ENCODE results near the gene MAG.

Gene MAG

DNA sequence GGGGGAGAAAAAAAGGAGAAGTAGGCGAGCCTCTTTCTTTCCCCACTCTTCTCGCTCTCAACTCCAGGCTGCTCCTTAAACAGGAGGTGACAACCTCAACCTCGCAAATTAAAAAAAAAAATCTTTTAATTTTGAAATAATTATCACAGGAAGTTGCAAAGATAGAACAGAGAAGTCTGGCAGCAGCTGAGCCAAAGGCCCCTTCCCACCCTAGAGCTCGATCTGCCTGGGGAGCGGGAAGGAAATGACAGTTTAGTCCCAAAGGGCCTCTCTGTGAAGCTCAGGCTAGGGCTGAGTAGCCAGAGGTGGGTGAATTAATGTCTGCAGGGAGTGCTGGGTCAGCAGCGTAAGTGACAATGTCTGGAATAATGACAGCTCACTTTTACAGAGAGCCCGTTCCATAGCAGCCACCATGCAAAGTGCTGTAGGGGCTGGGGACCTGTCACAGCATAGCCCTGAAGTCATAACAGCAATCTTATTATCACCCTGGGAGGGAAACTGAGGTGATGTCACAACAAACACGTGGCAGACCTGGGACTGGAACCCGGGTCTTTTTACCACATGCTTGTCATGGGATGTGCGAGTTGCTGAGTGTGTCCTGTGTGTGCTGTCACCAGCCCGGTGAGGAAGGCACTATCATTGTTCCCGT, 28.2 kb downstream of the MAG start:
- Histone ChIP-seq H3K27me3 (ENCODE audit: control insufficient read depth, insufficient read depth, low read length) (no peaks in the 10 kb centered on the region), H3K27ac (ENCODE audit: low read length) (no peak overlapping the region), H3K4me1 (ENCODE audit: control insufficient read depth, insufficient read depth, low read length) (no peaks in the 10 kb centered on the region), H3K9me3 (ENCODE audit: control insufficient read depth, insufficient read depth, low read length) (no peaks in the 10 kb centered on the region), H3K4me3 (ENCODE audit: low read length) (no peak overlapping the region), H3K36me3 (ENCODE audit: control insufficient read depth, insufficient read depth, low read length) (no peaks in the 10 kb centered on the region)
- no peak for DNase-seq (ENCODE audit: low read depth, low spot score)
- no CpG with 5 or more reads among the region's 12 CpGs for WGBS (ENCODE audit: insufficient coverage, insufficient read length)

DNA sequence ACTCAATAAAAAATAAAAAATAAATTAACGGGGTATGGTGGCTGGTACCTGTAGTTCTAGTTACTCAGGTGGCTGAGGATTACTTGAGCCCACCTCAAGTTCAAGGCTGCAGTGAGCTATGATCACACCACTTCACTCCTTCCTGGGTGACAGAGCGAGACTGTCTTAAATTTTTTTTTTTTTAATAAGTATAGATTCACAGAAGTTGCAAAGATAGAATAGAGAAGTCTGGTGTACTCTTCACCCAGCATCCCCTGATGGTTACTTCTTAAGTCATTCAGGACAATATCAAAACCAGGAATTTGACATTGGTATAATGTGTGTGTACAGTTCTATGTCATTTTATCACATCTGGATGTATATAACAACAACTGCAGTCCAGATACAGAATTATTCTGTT, 29.3 kb downstream of the MAG start:
- WGBS (ENCODE audit: insufficient coverage, insufficient read length) = no CpG with 5 or more reads among the region's 2 CpGs
- H3K27ac ChIP-seq (ENCODE audit: low read length) = no peak overlapping the region

DNA sequence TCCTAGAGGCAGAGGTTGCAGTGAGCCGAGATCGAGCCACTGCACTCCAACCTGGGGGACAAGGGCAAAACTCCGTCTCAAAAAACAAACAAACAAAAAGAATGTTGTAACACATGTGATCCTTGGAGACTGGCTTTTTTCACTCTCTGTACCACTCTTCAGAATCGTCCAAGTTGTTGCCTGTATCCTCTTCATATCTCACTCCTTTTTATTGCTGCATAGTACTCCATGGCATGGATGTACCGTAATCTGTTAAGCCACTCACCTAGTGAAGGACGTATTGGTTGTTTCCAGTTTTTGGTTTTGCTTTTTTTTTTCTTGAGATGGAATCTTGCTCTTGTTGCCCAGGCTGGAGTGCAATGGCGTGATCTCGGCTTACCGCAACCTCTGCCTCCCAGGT, 30.1 kb downstream of the MAG start:
- H3K27ac ChIP-seq (ENCODE audit: low read length) = no peak overlapping the region
- H3K36me3 ChIP-seq (ENCODE audit: control insufficient read depth, insufficient read depth, low read length) = no peaks in the 10 kb centered on the region
- H3K27me3 ChIP-seq (ENCODE audit: control insufficient read depth, insufficient read depth, low read length) = no peaks in the 10 kb centered on the region
- no peak for DNase-seq (ENCODE audit: low read depth, low spot score)
- H3K9me3 ChIP-seq (ENCODE audit: control insufficient read depth, insufficient read depth, low read length) = no peaks in the 10 kb centered on the region
- no CpG with 5 or more reads among the region's 9 CpGs for WGBS (ENCODE audit: insufficient coverage, insufficient read length)
- H3K4me1 ChIP-seq (ENCODE audit: control insufficient read depth, insufficient read depth, low read length) = no peaks in the 10 kb centered on the region
- no peak overlapping the region for H3K4me3 ChIP-seq (ENCODE audit: low read length)

More for the DNA sequence above, 29.3 kb downstream of the MAG start:
- DNase-seq (ENCODE audit: low read depth, low spot score) = no peak
- H3K4me1 ChIP-seq (ENCODE audit: control insufficient read depth, insufficient read depth, low read length) = no peaks in the 10 kb centered on the region
- no peak overlapping the region for H3K4me3 ChIP-seq (ENCODE audit: low read length)
- H3K9me3 ChIP-seq (ENCODE audit: control insufficient read depth, insufficient read depth, low read length) = no peaks in the 10 kb centered on the region
- no peaks in the 10 kb centered on the region for H3K27me3 ChIP-seq (ENCODE audit: control insufficient read depth, insufficient read depth, low read length)
- H3K36me3 ChIP-seq (ENCODE audit: control insufficient read depth, insufficient read depth, low read length) = no peaks in the 10 kb centered on the region

DNA sequence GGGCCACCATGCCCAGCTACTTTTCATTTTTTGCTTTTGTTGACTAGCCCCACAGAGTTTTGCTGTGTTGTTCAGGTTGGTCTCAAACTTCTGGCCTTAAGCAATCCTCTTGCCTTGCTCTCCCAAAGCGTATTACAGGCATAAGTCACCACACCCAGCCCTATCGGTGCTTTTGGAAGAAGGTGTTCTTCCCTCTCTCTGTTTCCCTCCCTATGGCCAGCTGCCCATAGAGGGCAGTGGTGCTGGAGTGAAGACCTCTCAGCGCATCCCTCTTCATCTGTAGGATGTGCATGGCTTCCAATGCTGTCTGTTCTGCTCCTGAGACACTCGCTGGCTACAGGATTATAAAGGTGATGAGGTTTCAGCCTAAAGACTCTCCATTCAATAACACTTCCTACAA, 35.7 kb downstream of the MAG start:
- Histone ChIP-seq H3K27ac (ENCODE audit: low read length) (no peak overlapping the region), H3K27me3 (ENCODE audit: control insufficient read depth, insufficient read depth, low read length) (no peaks in the 10 kb centered on the region), H3K9me3 (ENCODE audit: control insufficient read depth, insufficient read depth, low read length) (no peaks in the 10 kb centered on the region), H3K4me1 (ENCODE audit: control insufficient read depth, insufficient read depth, low read length) (peaks cover 1% of the 10 kb centered on the region; the same call in 1 of the 2 replicates), H3K4me3 (ENCODE audit: low read length) (no peak overlapping the region), H3K36me3 (ENCODE audit: control insufficient read depth, insufficient read depth, low read length) (no peaks in the 10 kb centered on the region)
- no CpG with 5 or more reads among the region's 4 CpGs for WGBS (ENCODE audit: insufficient coverage, insufficient read length)
- DNase-seq (ENCODE audit: low read depth, low spot score) = no peak

DNA sequence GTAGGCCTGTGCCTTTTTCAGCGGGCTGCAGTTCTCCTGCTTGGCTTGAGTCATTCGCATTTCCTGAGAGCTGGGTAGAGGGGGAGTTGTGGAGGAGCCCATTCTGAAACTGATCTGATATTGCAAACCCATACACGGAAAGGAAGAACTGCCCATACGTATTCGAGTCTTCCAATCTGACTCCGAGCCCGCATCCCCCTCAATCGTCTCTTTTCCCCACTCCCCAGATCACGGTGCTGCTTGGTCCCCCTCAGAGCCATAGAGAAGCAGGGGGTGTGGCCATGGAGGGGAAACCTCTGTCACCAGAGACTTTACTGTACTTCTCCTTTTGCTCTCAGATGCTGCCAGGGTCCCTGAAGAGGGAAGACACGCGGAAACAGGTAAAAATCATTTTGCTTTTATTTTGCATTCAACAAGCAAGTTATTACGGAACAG, 36.9 kb downstream of the MAG start, which contains the start of gene CD22:
Gene CD22, plus strand, starts transcription at position 337 of the 435 bp plus-strand sequence. CDS start 2,854 bp downstream, outside the sequence.
- WGBS (ENCODE audit: insufficient coverage, insufficient read length) = no CpG with 5 or more reads among the region's 12 CpGs
- H3K27ac ChIP-seq (ENCODE audit: low read length) = no peak within 1 kb of the TSS
- H3K27me3 ChIP-seq (ENCODE audit: control insufficient read depth, insufficient read depth, low read length) = no peaks in the 10 kb centered on the region
- H3K36me3 ChIP-seq (ENCODE audit: control insufficient read depth, insufficient read depth, low read length) = no peaks in the 10 kb centered on the region
- H3K9me3 ChIP-seq (ENCODE audit: control insufficient read depth, insufficient read depth, low read length) = no peaks in the 10 kb centered on the region
- H3K4me3 ChIP-seq (ENCODE audit: low read length) = no peak within 1 kb of the TSS
- H3K4me1 ChIP-seq (ENCODE audit: control insufficient read depth, insufficient read depth, low read length) = peaks cover 1% of the 10 kb centered on the region; the same call in 1 of the 2 replicates
- no peak for DNase-seq (ENCODE audit: low read depth, low spot score)

DNA sequence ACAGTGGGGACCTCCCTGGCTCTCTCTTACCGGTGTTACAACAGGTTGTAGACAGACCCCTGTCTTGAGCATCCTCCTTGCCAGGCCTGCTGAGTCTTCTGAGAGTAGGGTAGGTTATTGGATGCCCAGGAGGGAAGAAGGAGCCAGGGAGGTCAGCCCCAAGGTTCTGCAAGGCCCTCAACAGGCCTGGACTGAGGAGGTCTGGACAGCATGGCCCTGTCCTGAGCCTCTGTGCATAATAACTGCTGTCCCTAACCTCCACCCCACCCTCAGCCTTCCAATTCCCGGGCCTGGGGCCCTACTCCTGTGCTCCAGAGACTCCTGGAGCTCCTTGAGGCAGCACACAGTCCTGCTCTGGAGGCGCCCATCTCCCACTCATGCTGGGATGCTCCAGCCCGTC, 37.4 kb downstream of the MAG start:
- Histone ChIP-seq H3K36me3 (ENCODE audit: control insufficient read depth, insufficient read depth, low read length) (no peaks in the 10 kb centered on the region), H3K9me3 (ENCODE audit: control insufficient read depth, insufficient read depth, low read length) (no peaks in the 10 kb centered on the region), H3K4me1 (ENCODE audit: control insufficient read depth, insufficient read depth, low read length) (peaks cover 1% of the 10 kb centered on the region; the same call in 1 of the 2 replicates), H3K27ac (ENCODE audit: low read length) (no peak overlapping the region), H3K27me3 (ENCODE audit: control insufficient read depth, insufficient read depth, low read length) (no peaks in the 10 kb centered on the region), H3K4me3 (ENCODE audit: low read length) (no peak overlapping the region)
- DNase-seq (ENCODE audit: low read depth, low spot score) = no peak
- no CpG with 5 or more reads among the region's 4 CpGs for WGBS (ENCODE audit: insufficient coverage, insufficient read length)

DNA sequence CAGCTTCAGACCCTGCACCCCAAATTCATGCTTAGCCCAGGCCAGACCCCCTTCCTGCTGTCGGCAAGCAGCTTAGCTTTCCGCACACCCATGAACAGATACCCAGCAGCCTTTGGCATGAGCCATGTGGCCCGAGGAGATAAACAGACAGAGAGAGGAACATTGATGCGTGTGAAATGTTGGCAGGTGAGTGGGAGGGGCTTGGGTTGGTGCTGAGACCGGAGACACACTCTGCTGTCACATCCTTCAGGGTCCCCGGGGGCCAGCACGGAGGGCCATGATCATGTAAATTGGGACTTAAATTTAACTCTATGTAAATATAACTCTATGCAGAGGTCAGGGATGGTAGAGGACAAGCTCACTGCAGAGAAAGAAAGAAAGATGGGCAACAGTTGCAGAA, 38.5 kb downstream of the MAG start:
- Histone ChIP-seq H3K4me1 (ENCODE audit: control insufficient read depth, insufficient read depth, low read length) (peaks cover 1% of the 10 kb centered on the region; the same call in 1 of the 2 replicates), H3K4me3 (ENCODE audit: low read length) (no peak overlapping the region), H3K27ac (ENCODE audit: low read length) (no peak overlapping the region), H3K9me3 (ENCODE audit: control insufficient read depth, insufficient read depth, low read length) (no peaks in the 10 kb centered on the region), H3K36me3 (ENCODE audit: control insufficient read depth, insufficient read depth, low read length) (no peaks in the 10 kb centered on the region), H3K27me3 (ENCODE audit: control insufficient read depth, insufficient read depth, low read length) (no peaks in the 10 kb centered on the region)
- WGBS (ENCODE audit: insufficient coverage, insufficient read length) = no CpG with 5 or more reads among the region's 7 CpGs
- DNase-seq (ENCODE audit: low read depth, low spot score) = no peak

DNA sequence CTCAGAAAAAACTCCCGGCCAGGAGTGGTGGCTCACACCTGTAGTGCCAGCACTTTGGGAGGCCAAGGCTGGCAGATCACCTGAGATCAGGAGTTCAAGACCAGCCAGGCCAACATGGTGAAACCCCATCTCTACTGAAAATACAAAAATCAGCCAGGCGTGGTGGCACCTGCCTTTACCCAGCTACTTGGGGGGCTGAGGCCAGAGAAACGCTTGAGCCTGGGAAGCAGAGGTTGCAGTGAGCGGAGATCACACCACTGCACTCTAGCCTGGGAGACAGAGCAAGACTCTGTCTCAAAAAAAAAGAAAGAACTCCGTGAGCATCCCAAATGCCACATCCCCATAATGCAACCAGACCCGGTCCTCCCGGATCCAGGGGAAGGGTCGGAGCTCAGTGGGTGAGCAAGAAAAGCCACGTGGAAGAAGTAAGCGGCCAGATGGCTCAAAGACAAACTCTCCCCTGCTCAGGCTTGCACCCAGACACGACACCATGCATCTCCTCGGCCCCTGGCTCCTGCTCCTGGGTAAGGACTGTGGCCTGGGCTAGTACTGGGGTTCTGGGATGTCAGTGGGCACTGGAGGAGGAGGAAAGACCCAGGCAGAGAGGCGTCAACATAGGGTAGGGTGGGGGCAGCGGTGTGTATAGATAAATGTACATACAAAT, 39.7 kb downstream of the MAG start:
- DNase-seq (ENCODE audit: low read depth, low spot score) = no peak
- Histone ChIP-seq H3K27ac (ENCODE audit: low read length) (no peak overlapping the region), H3K27me3 (ENCODE audit: control insufficient read depth, insufficient read depth, low read length) (no peaks in the 10 kb centered on the region), H3K4me1 (ENCODE audit: control insufficient read depth, insufficient read depth, low read length) (peaks cover 1% of the 10 kb centered on the region; the same call in 1 of the 2 replicates), H3K36me3 (ENCODE audit: control insufficient read depth, insufficient read depth, low read length) (no peaks in the 10 kb centered on the region), H3K4me3 (ENCODE audit: low read length) (no peak overlapping the region), H3K9me3 (ENCODE audit: control insufficient read depth, insufficient read depth, low read length) (no peaks in the 10 kb centered on the region)
- no CpG with 5 or more reads among the region's 14 CpGs for WGBS (ENCODE audit: insufficient coverage, insufficient read length)

DNA sequence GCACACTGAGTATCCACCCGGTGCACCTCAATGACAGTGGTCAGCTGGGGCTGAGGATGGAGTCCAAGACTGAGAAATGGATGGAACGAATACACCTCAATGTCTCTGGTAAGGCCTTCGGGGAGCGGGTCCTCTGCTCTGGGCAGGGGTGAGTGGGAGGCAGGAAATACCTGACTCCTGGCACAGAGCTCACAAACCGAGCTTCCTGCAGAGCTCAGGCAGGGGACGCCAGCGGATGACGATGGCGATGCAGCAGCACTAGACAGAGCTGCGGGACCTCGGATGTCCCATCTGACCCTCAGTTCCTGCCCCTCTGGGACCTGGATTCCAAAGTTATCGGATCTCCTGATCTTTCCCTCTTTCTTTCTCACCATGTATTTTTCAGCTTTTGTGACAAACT, 40.9 kb downstream of the MAG start:
- Histone ChIP-seq H3K27me3 (ENCODE audit: control insufficient read depth, insufficient read depth, low read length) (no peaks in the 10 kb centered on the region), H3K4me1 (ENCODE audit: control insufficient read depth, insufficient read depth, low read length) (peaks cover 1% of the 10 kb centered on the region; the same call in 1 of the 2 replicates), H3K27ac (ENCODE audit: low read length) (no peak overlapping the region), H3K9me3 (ENCODE audit: control insufficient read depth, insufficient read depth, low read length) (no peaks in the 10 kb centered on the region), H3K4me3 (ENCODE audit: low read length) (no peak overlapping the region), H3K36me3 (ENCODE audit: control insufficient read depth, insufficient read depth, low read length) (no peaks in the 10 kb centered on the region)
- no peak for DNase-seq (ENCODE audit: low read depth, low spot score)
- no CpG with 5 or more reads among the region's 12 CpGs for WGBS (ENCODE audit: insufficient coverage, insufficient read length)

DNA sequence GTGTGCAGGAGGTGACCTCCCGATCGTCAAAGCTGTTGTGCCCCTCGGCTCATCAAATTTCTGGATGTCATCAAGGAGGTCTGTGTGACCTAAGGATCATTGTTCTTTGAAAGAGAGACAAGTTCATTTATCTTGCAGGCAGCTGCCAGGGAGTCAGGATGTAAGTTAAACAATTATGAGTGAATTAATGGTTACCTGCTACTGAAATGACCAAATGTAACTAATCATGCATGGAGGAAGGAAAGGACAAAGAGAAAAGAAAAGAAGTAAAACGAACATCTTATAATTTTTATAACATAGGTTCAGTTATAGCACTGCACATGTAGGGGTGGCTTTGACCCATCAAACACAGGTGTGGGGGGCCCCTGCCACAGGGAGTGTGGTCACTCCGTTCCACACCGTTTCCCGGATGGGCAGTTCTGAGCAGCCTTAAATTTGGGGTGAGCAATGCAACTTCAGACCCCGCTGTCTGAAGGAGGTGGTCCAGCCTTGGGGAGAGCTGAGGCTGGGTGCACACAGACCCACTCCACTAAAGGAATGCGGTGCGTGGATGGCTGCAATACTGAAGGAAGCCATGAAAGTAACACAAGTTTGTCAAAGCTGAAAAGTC, 42.3 kb downstream of the MAG start:
- Histone ChIP-seq H3K36me3 (ENCODE audit: control insufficient read depth, insufficient read depth, low read length) (no peaks in the 10 kb centered on the region), H3K4me1 (ENCODE audit: control insufficient read depth, insufficient read depth, low read length) (no peaks in the 10 kb centered on the region), H3K9me3 (ENCODE audit: control insufficient read depth, insufficient read depth, low read length) (no peaks in the 10 kb centered on the region), H3K27me3 (ENCODE audit: control insufficient read depth, insufficient read depth, low read length) (no peaks in the 10 kb centered on the region), H3K4me3 (ENCODE audit: low read length) (no peak overlapping the region), H3K27ac (ENCODE audit: low read length) (no peak overlapping the region)
- no CpG with 5 or more reads among the region's 10 CpGs for WGBS (ENCODE audit: insufficient coverage, insufficient read length)
- no peak for DNase-seq (ENCODE audit: low read depth, low spot score)
